GM20000 (cell line): ENCODE results near the gene TMEM59L.

Experiments used
- DNase-seq: peaks from one replicate; pipeline ENCODE4 v3.0.0; 2012; ENCODE audit warnings: low spot score
- TF ChIP-seq, protein P1 (sequence below): IDR thresholded peaks from 2 replicates; pipeline ENCODE4 v1.5.1; 2012; ENCODE audit warnings: mild to moderate bottlenecking, control low read depth; ENCODE audit errors: extremely low read depth, missing control alignments

The TMEM59L gene

DNA sequence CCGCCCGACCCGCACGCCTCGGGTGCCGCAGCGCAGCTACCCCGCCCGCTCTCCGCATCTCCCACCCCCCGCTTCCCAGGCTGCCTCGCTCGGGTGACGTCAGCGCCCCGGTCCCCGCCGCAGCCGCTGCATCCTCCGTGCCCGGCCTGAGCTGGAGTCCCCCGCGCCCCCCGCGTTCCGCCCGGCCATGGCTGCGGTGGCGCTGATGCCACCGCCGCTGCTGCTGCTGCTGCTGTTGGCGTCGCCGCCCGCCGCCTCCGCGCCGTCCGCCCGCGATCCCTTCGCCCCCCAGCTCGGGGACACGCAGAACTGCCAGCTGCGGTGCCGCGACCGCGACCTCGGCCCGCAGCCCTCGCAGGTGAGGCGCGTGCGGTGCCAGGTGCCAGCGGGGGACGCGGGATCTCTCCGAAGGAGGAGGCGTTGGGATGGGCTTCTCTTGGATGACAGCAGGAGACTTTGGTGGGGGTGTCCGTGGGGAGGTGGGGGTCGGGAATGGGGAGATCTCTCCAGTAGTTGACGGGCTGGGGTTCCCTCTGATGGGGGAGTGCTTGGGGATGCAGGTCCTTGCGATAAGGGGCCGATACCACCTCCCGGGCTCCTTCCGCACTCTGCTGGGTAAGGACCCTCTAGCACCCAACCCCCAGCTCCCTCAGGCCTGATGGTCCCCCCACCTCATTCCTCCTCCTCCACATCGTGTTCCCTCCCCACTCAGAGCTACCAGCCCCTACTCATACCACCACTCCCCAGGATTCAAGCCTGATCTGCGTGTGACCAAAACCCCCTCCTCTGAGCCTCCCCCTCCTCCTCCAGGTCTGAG is at the start of gene TMEM59L:
TSS of gene TMEM59L (plus strand) at position 99 of the 817 bp plus-strand sequence. CDS start at position 188, 89 bp downstream.
- TF ChIP-seq, protein P1, sequence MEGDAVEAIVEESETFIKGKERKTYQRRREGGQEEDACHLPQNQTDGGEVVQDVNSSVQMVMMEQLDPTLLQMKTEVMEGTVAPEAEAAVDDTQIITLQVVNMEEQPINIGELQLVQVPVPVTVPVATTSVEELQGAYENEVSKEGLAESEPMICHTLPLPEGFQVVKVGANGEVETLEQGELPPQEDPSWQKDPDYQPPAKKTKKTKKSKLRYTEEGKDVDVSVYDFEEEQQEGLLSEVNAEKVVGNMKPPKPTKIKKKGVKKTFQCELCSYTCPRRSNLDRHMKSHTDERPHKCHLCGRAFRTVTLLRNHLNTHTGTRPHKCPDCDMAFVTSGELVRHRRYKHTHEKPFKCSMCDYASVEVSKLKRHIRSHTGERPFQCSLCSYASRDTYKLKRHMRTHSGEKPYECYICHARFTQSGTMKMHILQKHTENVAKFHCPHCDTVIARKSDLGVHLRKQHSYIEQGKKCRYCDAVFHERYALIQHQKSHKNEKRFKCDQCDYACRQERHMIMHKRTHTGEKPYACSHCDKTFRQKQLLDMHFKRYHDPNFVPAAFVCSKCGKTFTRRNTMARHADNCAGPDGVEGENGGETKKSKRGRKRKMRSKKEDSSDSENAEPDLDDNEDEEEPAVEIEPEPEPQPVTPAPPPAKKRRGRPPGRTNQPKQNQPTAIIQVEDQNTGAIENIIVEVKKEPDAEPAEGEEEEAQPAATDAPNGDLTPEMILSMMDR = no peak
- DNase-seq = peak; percentile 57

DNA sequence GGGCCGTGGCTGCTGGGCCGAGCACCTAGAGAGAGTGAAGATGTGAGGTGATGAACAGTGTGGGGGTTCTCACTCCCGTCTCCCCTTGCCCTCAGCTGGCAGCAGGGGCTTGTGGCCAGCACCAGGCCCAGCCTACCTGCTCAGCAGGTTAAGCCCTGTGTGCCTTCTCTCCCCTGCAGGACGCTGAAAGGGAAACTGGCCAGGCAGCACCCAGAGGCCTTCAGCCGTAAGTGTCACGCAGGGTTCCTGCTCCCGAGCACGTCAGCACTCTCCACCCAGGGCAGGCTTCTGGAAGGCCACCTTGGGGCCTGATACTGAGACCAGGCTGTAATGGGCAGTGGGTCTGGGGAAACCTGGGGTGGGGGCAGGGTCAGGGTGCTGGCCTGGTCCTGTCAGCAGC is 45.7 kb upstream of the TMEM59L start:
- TF ChIP-seq, protein P1 = no peak
- no peak for DNase-seq

DNA sequence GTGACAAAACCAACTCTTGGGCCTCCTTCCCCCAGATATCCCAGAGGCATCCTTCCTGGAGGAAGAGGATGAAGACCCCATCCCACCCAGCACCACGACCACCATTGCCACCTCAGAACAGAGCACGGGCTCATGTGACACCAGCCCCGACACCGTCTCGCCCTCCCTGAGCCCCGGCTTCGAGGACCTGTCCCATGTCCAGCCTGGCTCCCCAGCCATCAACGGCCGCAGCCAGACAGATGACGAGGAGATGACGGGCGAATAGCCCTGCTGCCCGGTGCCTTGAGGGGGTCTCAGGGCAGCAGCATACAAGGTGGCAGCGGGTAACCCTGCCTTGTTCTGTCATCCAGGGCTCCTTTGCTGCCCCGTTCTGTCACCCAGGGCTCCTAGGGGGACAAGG is 44.3 kb upstream of the TMEM59L start:
- TF ChIP-seq, protein P1 = no peak
- DNase-seq = no peak

DNA sequence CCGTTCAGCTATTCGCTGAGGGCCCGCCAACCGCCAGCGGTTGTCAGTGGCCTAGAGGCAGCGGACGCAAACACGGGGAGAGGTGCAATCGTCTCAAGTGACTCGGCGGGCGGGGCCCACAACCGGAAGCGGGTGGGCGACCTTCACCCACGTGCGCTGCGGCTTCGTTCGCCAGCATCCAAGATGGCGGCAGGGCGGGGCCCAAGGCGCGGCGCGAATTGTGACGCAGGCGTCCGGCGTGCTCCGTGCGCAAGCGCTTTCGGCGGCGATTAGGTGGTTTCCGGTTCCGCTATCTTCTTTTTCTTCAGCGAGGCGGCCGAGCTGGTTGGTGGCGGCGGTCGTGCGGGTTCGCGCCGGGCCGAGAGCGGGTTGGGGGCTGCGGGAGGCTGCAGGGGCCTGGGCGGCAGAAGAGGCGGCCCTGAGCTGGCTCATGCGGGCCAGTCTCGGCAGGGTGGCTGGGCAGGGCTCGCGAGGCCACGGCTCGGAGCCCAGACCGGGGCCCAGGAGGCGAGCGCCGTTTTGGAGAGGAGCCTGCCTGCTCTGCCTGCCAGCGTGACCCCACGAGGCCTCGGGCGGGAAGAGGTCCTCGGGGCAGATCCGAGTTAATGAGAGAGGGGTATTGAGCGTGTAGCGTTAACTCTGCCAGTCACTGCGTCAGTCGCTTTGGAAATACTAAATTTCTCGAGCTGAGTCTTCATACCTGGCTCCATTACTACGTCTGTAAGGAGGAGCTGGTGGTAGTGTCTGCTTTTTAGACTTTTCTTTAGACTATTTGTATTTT is 40.9 kb upstream of the TMEM59L start, which contains the start of gene UBA52:
TSS of gene UBA52 (plus strand) at position 294 of the 781 bp plus-strand sequence. CDS start 1,444 bp downstream, outside the sequence.
- TF ChIP-seq, protein P1 = no peak
- DNase-seq = peak; percentile 95

DNA sequence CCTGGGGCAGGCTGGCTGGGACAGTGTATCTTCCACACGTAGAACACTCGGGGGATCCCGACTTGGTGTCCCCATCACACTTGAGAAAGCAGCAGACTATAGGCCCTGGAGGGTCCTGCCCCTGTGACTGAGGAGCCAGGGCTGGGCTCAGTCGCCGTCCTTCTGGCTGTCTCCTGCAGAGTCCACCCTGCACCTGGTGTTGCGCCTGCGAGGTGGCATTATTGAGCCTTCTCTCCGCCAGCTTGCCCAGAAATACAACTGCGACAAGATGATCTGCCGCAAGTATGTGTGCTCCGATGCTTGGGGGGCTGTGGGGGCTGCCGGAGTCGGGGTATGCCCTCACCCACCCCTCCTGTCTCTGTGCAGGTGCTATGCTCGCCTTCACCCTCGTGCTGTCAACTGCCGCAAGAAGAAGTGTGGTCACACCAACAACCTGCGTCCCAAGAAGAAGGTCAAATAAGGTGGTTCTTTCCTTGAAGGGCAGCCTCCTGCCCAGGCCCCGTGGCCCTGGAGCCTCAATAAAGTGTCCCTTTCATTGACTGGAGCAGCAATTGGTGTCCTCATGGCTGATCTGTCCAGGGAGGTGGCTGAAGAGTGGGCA is 37.9 kb upstream of the TMEM59L start:
- no peak for DNase-seq
- TF ChIP-seq, protein P1 = no peak

DNA sequence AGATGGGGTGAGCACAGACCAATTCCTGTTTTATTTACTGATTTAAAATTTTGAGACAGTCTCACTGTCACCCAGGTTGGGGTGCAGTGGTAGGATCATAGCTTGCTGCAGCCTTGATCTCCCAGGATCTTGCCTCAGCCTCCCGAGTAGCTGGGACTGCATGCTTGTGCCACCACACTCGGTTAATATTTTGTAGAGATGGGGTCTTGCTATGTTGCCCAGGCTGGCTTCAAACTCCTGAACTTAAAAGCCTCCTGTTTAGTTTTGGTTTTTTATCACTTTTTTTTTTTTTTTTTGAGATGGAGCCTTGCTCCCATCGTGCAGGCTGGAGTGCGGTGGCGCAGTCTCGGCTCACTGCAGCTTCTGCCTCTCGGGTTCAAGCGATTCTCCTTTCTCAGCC is 36.3 kb upstream of the TMEM59L start:
- DNase-seq = no peak
- TF ChIP-seq, protein P1 = no peak
